Body of pancreas (tissue), 4 donors: ENCODE results near the gene GP1BB.

ENCODE experiments used
- CTCF ChIP-seq, 7 experiments: fragments of 450-650 bp in 4 of 7; fragments of 200-600 bp in 3 of 7; sonication (generic) in 3 of 7; IDR thresholded peaks; one replicate each; pipeline ENCODE4 v1.5.1; 2016 to 2019; ENCODE audit warnings: antibody characterized with exemption in 7 of 7
- POLR2A ChIP-seq, 3 donors: fragments of 450-650 bp; IDR thresholded peaks; one replicate each; pipeline ENCODE4 v1.6.1; 2016; ENCODE audit warnings: antibody characterized with exemption in 3 of 3, mild to moderate bottlenecking in 2 of 3

- TF ChIP-seq CTCF (IDR thresholded peaks at IDR 0.05) (no peak), POLR2A (IDR thresholded peaks at IDR 0.05) (no peak)
Measured at GRCh38 chr22:19681863-19682245, 41.5 kb upstream of the GP1BB start.
